GM21619 (cell line): Measurements from ENCODE around the gene CHSY1.

Experiments used
- ATAC-seq: cut with Tn5 transposase; IDR thresholded peaks from one replicate; pipeline ENCODE4 v1.9.1; 2021; ENCODE audit not compliant: unreplicated experiment

The CHSY1 gene

GRCh38 chr15:101189409-101190091 is 62.3 kb downstream of the CHSY1 start:
- no peak for ATAC-seq

DNA sequence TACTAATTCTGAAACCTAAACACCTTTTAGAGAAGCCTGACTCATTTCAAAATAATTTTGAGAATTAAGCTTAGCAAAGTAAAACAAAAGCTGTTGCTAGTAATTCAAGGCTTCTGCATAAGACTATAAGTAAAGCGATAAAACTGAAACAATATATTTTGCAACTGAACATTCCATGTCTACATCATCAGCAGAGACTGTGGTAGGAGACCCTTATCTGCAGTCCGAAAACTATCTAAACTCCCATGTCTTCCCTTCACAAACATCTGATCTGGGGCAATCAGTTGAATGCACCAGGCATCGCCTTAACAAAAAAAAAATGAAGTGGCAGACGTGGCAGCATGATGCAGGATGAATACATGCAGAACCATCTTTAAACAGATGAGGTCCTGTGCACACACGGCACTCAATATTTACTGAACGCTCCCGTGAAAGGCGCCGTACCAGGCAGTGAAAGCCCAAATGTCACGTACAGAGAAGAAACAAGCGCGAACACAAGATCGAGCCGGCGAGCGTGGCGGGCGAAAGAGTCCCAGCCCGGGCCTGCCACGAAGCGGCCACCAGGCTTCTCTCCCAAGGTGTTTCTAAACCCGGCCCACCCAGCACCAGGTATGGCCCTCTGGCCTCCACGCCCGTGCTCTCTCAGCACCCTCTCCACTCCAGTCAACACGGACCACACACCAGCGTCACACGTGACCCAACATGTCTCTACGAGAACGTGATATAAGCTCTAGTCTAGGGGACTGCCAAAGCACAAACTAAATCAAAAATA is 63.0 kb downstream of the CHSY1 start:
- ATAC-seq, result peak; percentile 60

GRCh38 chr15:101187820-101188636 is 63.8 kb downstream of the CHSY1 start:
- peak; percentile 63 for ATAC-seq

DNA sequence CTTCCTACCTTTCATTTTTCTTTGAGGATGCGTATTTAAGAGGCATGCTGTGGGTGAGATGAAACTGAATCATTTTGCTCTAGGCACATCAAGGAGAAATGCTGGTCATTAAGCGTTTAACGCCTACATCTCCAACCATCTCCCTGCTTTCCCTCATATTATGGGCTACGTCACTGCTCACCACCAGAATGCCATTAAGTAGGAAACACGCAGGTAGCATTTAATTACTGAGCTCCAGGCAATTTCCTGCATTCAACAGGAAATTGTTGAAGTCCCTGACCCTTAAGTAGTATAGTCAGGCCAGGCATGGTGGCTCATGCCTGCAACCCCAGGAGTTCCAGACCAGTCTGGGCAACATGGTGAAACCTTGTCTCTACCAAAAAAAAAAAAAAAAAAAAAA is 66.1 kb downstream of the CHSY1 start:
- ATAC-seq, result no peak

GRCh38 chr15:101185336-101185735 is 66.5 kb downstream of the CHSY1 start:
- no peak for ATAC-seq

- no peak for ATAC-seq
Measured at GRCh38 chr15:101184830-101185229, 67.0 kb downstream of the CHSY1 start.

GRCh38 chr15:101183931-101184305 is 67.9 kb downstream of the CHSY1 start:
- no peak for ATAC-seq

- ATAC-seq, result no peak
Measured at GRCh38 chr15:101183226-101183930, 68.5 kb downstream of the CHSY1 start.

GRCh38 chr15:101182215-101182614 is 69.6 kb downstream of the CHSY1 start:
- no peak for ATAC-seq

- no peak for ATAC-seq
Measured at GRCh38 chr15:101181349-101181748, 70.5 kb downstream of the CHSY1 start.

- ATAC-seq, result no peak
Measured at GRCh38 chr15:101180620-101181307, 71.1 kb downstream of the CHSY1 start.

- ATAC-seq, result no peak
Measured at GRCh38 chr15:101179341-101180153, 72.3 kb downstream of the CHSY1 start.

GRCh38 chr15:101178931-101179330 is 72.9 kb downstream of the CHSY1 start:
- ATAC-seq, result no peak

GRCh38 chr15:101178479-101178878 is 73.4 kb downstream of the CHSY1 start:
- ATAC-seq, result no peak

DNA sequence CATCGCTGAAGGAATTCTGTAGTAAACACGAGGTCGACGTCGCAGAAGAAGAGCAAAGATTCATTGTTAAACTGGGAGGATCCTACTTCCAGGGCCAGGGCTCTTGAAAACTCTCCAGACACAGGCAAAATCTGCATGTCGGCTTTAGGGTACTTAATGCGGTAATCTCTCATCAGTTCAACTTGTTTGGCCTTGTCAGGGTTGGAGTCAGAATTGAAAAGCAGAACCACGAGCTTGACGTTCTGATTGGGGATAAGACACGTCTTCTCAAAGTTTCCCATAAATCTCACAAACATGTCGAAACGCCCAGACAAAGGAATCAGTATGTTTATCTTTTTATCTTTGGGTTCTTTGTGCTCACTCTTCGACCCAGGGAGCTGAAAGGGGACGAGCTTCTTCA is 74.0 kb downstream of the CHSY1 start:
- ATAC-seq, result no peak

- ATAC-seq, result no peak
Measured at GRCh38 chr15:101176625-101177024, 75.2 kb downstream of the CHSY1 start.

DNA sequence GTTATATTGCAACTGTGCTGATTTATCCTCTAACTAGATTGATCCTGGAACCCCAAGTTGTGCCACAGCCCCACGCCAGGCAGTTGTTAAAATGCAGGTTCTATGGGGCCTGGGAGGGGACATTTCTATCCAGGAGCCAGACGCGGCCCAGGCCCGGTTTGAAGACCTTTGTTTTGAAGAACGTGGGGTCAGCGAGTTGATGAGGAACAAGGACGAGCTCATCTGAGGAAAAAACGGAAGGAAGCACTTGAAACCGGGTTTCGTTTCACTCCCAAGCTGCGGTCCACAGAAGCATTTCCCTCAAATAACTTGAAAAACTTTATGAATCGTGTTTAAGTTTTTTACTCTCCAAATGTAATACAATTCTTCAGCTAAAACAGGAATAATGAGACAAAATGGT is 76.4 kb downstream of the CHSY1 start:
- no peak for ATAC-seq

DNA sequence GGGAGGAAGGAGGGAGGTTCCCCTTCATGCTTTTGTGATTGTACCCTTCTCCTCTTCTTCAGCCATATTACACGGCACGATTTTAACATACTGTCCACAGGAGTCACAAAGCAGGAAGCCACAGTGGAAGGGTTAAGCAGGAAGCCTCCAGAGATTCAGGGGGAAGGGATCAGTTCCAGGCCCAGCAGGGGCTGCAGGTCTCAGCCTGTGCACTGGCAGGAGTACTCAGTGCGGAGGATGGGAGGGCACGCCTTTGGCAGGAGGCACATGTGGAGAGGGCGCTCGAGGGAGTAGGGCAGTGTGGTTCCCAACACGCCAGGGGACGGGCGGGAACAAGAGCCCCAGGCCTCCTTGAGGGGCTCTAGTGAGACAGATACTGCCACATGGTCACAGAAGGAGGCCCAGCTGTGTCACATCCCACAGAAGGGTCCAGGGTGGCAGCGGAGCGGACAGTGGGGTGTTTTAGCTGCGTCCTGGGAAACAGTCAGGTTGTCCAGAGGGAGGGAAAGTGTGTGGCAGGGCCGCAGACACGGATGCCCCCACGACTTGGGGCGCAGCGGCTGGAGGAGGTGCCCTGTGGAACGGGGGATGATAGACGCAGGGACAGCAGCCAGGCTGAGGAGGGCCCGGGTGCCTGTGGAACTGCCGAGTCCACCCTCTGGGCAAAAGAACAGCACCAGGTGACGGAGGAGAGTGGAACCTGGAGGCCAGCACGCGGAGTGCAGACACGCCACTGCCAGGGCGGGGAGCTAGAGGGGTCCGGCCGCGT is 77.5 kb downstream of the CHSY1 start:
- no peak for ATAC-seq
